ENCODE results near the gene SLC22A23.

SLC22A23 gene

GRCh38 chr6:3347247-3347646 is 109.6 kb downstream of the SLC22A23 start:
- ChIA-PET CTCF (no interaction called here), POLR2A (no interaction called here)
- TF ChIP-seq BHLHE40 (IDR thresholded peaks at IDR 0.05; ENCODE audit: borderline replicate concordance) (no peak), SP1 (IDR thresholded peaks at IDR 0.05) (no peak), SUZ12 (IDR thresholded peaks at IDR 0.05) (no peak), TARDBP (IDR thresholded peaks at IDR 0.05) (no peak), ZNF384 (IDR thresholded peaks at IDR 0.05) (no peak), FOXK2 (IDR thresholded peaks at IDR 0.05) (no peak), FOXM1 (IDR thresholded peaks at IDR 0.05; ENCODE audit: borderline replicate concordance) (no peak)
- DNase-seq (ENCODE audit: extremely low spot score) = no peak

DNA sequence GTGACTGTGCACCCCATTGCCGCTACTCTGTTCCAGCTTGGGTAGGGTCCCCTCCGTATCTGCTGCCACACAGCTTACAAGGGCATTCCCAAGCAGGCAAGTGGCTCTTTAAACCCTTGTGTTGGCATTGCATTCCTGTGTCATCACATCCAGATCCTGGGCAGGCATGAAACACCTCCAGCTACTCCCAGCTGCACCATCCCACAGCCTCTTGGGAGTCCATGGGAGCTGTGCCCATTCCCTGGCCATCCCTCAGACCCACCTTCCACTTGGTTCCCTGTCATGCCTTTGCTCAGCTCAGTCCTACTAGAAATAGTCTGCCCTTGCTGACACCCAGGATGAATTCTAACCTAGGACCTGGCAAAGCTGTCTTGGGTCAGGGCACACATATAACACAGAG is 110.4 kb downstream of the SLC22A23 start:
- ChIA-PET CTCF (no interaction called here), POLR2A (no interaction called here)
- no peak for DNase-seq (ENCODE audit: extremely low spot score)
- no peak for TF ChIP-seq L3MBTL2 (conservative IDR thresholded peaks at IDR 0.05)
- TF ChIP-seq SP1 (IDR thresholded peaks at IDR 0.05) = no peak
- no peak for TF ChIP-seq LEF1 (IDR thresholded peaks at IDR 0.05; ENCODE audit: borderline replicate concordance)
- TF ChIP-seq ELF4 (IDR thresholded peaks at IDR 0.05) = no peak
- no peak for TF ChIP-seq FOXM1 (IDR thresholded peaks at IDR 0.05; ENCODE audit: borderline replicate concordance)
- TF ChIP-seq SUZ12 (IDR thresholded peaks at IDR 0.05) = no peak
- TF ChIP-seq FOXK2 (IDR thresholded peaks at IDR 0.05) = no peak
- no peak for TF ChIP-seq NFRKB (IDR thresholded peaks at IDR 0.05)

- TF ChIP-seq PKNOX1 (IDR thresholded peaks at IDR 0.05) (no peak), FOXA1 (IDR thresholded peaks at IDR 0.05) (no peak), FOXM1 (IDR thresholded peaks at IDR 0.05; ENCODE audit: borderline replicate concordance) (no peak), HDGF (IDR thresholded peaks at IDR 0.05; ENCODE audit: borderline replicate concordance) (no peak), ELF4 (IDR thresholded peaks at IDR 0.05) (no peak), ARNT (IDR thresholded peaks at IDR 0.05) (no peak), SUZ12 (IDR thresholded peaks at IDR 0.05) (no peak)
Measured at GRCh38 chr6:3345836-3346235, 111.0 kb downstream of the SLC22A23 start.

DNA sequence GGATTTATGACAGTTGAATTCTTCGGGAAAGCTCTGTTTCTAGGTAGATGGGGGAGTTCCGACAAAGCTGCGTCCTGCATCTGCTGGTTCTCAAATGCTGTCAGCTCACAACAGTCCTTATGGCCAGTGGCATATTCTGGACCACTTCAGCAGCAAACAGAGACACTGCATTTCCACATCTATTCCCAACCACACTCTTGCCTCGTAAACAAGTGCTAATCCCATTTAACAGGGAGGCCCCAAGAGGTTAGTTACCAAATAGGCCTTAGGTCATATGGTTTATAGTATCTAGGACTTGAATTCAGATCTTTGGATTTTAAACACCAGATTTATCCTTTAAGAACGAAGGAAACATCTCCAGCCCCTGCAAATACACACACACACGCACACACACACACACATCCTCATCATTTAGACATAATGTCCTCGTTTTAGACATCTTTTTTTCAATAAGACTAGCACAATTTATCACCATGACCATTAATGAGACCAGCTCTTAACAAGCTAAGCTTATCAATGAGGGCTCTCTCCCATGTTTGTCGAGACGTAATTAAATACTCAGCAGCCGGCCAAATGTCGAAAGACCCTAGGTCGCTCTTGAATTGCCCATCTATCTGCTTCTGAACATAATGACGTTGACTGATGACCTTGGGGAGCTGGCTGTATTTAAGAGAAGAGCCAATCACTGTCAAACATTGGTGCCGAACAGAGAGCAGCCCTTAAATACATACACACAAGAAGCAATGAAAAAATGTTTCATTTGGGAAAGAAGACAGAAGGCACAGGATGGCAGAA is 113.6 kb downstream of the SLC22A23 start:
- DNase-seq (ENCODE audit: extremely low spot score) = no peak
- CTCF ChIA-PET = no interaction called here
- no peak for TF ChIP-seq SUZ12 (IDR thresholded peaks at IDR 0.05)
- TF ChIP-seq PKNOX1 (IDR thresholded peaks at IDR 0.05) = peak; percentile 71
- no peak for TF ChIP-seq NFRKB (IDR thresholded peaks at IDR 0.05)
- TF ChIP-seq ELF4 (IDR thresholded peaks at IDR 0.05) = no peak
- POLR2A ChIA-PET = no interaction called here

More at GRCh38 chr6:3345836-3346235, 111.0 kb downstream of the SLC22A23 start:
- CTCF ChIA-PET = no interaction called here
- POLR2A ChIA-PET = no interaction called here
- no peak for DNase-seq (ENCODE audit: extremely low spot score)

GRCh38 chr6:3341467-3341866 is 115.4 kb downstream of the SLC22A23 start:
- ChIA-PET CTCF (interaction anchor here (2.0 kb wide), 1 partner anchor 11 kb away, joined by 6 read pairs; no protein-coding TSS in a partner anchor), POLR2A (no interaction called here)
- no peak for DNase-seq (ENCODE audit: extremely low spot score)
- TF ChIP-seq HDGF (IDR thresholded peaks at IDR 0.05; ENCODE audit: borderline replicate concordance) (no peak), ZNF384 (IDR thresholded peaks at IDR 0.05) (no peak), ELF4 (IDR thresholded peaks at IDR 0.05) (no peak), FOXK2 (IDR thresholded peaks at IDR 0.05) (no peak), TARDBP (IDR thresholded peaks at IDR 0.05) (no peak), SP1 (IDR thresholded peaks at IDR 0.05) (no peak), SUZ12 (IDR thresholded peaks at IDR 0.05) (no peak), BHLHE40 (IDR thresholded peaks at IDR 0.05; ENCODE audit: borderline replicate concordance) (no peak), FOXM1 (IDR thresholded peaks at IDR 0.05; ENCODE audit: borderline replicate concordance) (no peak), PKNOX1 (IDR thresholded peaks at IDR 0.05) (no peak), FOXA1 (IDR thresholded peaks at IDR 0.05) (no peak), NFRKB (IDR thresholded peaks at IDR 0.05) (no peak), L3MBTL2 (conservative IDR thresholded peaks at IDR 0.05) (no peak), LEF1 (IDR thresholded peaks at IDR 0.05; ENCODE audit: borderline replicate concordance) (no peak), CTBP1 (IDR thresholded peaks at IDR 0.05; ENCODE audit: borderline replicate concordance) (no peak), ARNT (IDR thresholded peaks at IDR 0.05) (no peak)

DNA sequence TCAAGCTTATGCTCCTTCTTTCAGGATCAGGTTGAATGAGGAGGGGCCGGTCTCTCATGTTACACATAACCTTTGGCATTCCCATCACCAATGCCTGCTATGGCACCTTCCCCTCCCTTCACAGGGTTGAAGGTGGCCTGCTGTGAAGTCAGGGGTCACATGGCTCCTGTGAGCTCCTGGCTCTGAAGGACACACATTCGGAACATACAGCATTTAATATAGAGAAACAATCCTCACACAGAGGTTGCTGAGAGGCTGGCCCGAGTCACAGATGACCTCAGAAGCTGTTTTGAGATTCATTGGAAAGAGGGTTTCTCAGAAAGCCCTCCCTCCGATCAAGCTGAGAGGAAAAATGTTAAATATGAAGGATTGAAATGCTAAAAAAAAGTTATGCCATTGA is 116.0 kb downstream of the SLC22A23 start:
- POLR2A ChIA-PET = no interaction called here
- CTCF ChIA-PET = interaction anchor here (2.0 kb wide), 1 partner anchor 11 kb away, joined by 6 read pairs; no protein-coding TSS in a partner anchor

More for the DNA sequence above, 116.0 kb downstream of the SLC22A23 start:
- no peak for DNase-seq (ENCODE audit: extremely low spot score)
- no peak for TF ChIP-seq PKNOX1 (IDR thresholded peaks at IDR 0.05)
- TF ChIP-seq ARNT (IDR thresholded peaks at IDR 0.05) = no peak
- no peak for TF ChIP-seq SP1 (IDR thresholded peaks at IDR 0.05)
- TF ChIP-seq ELF4 (IDR thresholded peaks at IDR 0.05) = no peak

Measured in HEK293T (cell line).